K562 (cell line): ENCODE data around the gene EMILIN1. TPM values are rescaled to one million over a fixed set of nuclear protein-coding genes. Genes with fewer than 3 reads are reported as not detected.

Experiments
- CSDE1 ChIP-seq, 2 experiments: fragments of 450-650 bp; IDR thresholded peaks; 2 replicates each; pipeline ENCODE4 v1.6.1; 2016; ENCODE audit warnings: mild to moderate bottlenecking in 1 of 2
- KDM5B ChIP-seq: fragments of 200-600 bp; sonication (generic); IDR thresholded peaks from 2 replicates; pipeline ENCODE4 v1.6.1; 2012; ENCODE audit warnings: low read depth, mild to moderate bottlenecking, moderate library complexity, low read length, control low read depth, inconsistent platforms; ENCODE audit not compliant: insufficient replicate concordance
- SIN3A ChIP-seq, 2 experiments: fragments of 150-350 bp in 1 of 2; IDR thresholded peaks; 2 replicates each; pipeline ENCODE4 v1.6.1; 2011 to 2016; ENCODE audit warnings: borderline replicate concordance in 2 of 2, low read depth in 2 of 2, low read length in 2 of 2, mild to moderate bottlenecking in 2 of 2, moderate library complexity in 2 of 2; ENCODE audit not compliant: control insufficient read depth in 1 of 2
- ZNF408 ChIP-seq: fragments of 250-450 bp; sonication (Bioruptor Pico); IDR thresholded peaks from 2 replicates; pipeline ENCODE4 v1.4.0; 2020; ENCODE audit warnings: low read depth, mild to moderate bottlenecking, moderate library complexity
- ZNF79 ChIP-seq: fragments of 250-450 bp; sonication (Bioruptor Pico); IDR thresholded peaks from 2 replicates; pipeline ENCODE4 v1.4.0; 2020; ENCODE audit warnings: low read depth, mild to moderate bottlenecking, moderate library complexity
- polyA plus RNA-seq, 8 experiments: library from polyadenylated mRNA; depleted of rRNA in 4 of 8; stranded (reverse) in 5 of 8; unstranded in 3 of 8; fragments of >200 nt; fragmentation: Nextera tagmentation in 2 of 8; fragmentation: Illumina TruSeq in 1 of 8; extraction: Ambion mirVana in 2 of 8; extraction: Trizol in 1 of 8; gene quantifications; 2 replicates each; pipeline versions ENCODE4 v1.2.1 to v1.2.3, GENCODE V29; 2011 to 2014; ENCODE audit warnings: inconsistent platforms in 1 of 8, missing spikeins in 1 of 8
- total RNA-seq, 7 experiments: library from RNA; depleted of rRNA in 6 of 7; stranded (reverse); fragments of >200 nt in 6 of 7; fragmentation: Illumina TruSeq in 2 of 7; extraction: Trizol in 2 of 7; gene quantifications; 2 replicates each; pipeline versions ENCODE4 v1.2.1 to v1.2.3, GENCODE V29; 2011 to 2021; ENCODE audit warnings: low replicate concordance in 1 of 7
- TF ChIP-seq, protein P1 (sequence below), 2 experiments: fragments of 450-650 bp; IDR thresholded peaks; 2 replicates each; pipeline ENCODE4 v1.6.1; 2016
- TF ChIP-seq, protein P2 (sequence below): sonication (generic); formaldehyde crosslinking; IDR thresholded peaks from 2 replicates; pipeline ENCODE4 v1.8.0; 2022; ENCODE audit warnings: mild to moderate bottlenecking, missing genetic modification reagents
- TF ChIP-seq, protein P3 (sequence below): sonication (generic); formaldehyde crosslinking; IDR thresholded peaks from 2 replicates; pipeline ENCODE4 v1.8.1; 2023; ENCODE audit warnings: mild to moderate bottlenecking, missing genetic modification reagents, moderate library complexity

The EMILIN1 gene
- total and polyA plus RNA-seq, 9 of the 15 experiments (the other 6 are each of a cell fraction or from before 2014, with no cell fraction given) = 0.04 to 2.7 (median 0.54) TPM; not detected in 2

DNA sequence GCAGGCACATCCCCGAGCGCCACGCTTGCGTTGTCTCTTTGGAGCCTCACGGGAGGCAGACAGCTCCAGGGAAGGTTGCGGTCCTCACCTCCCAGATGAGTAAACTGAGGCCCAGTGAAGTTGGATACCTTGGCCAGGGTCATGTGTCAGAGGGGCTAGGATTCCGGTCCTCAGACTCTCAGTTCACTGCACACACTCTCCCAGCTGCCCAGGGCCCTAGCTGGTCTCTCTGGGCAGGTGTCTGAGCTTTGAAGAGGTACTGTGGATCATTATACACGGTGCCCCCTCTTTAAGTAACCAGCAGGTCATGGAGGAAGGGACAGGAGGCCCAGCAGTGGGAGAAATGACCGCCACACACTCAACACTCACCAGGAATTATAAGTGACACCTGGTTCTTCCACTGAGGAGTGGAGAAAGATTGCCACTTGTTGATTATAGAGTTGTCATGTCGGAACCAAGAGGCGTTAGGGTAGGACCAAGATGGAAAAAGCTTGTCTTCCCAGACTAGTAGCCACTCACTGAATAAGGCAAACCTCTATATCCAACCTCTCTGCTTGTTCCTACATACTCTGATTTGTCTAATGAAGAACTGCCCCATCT is 45.1 kb upstream of the EMILIN1 start (continued):
- TF ChIP-seq SIN3A (IDR thresholded peaks at IDR 0.05; ENCODE audit: borderline replicate concordance in 2 of 2, control insufficient read depth in 1 of 2, low read depth in 2 of 2, low read length in 2 of 2) = 0 out of 4 replicates have a peak, but pooled peaks of 1 of the 2 experiments have one; percentile 23
- no peak for TF ChIP-seq KDM5B
- TF ChIP-seq CSDE1 (IDR thresholded peaks at IDR 0.05) = no peak
- TF ChIP-seq, protein P1, sequence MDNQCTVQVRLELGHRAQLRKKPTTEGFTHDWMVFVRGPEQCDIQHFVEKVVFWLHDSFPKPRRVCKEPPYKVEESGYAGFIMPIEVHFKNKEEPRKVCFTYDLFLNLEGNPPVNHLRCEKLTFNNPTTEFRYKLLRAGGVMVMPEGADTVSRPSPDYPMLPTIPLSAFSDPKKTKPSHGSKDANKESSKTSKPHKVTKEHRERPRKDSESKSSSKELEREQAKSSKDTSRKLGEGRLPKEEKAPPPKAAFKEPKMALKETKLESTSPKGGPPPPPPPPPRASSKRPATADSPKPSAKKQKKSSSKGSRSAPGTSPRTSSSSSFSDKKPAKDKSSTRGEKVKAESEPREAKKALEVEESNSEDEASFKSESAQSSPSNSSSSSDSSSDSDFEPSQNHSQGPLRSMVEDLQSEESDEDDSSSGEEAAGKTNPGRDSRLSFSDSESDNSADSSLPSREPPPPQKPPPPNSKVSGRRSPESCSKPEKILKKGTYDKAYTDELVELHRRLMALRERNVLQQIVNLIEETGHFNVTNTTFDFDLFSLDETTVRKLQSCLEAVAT (IDR thresholded peaks at IDR 0.05) = no peak
- TF ChIP-seq, protein P2, sequence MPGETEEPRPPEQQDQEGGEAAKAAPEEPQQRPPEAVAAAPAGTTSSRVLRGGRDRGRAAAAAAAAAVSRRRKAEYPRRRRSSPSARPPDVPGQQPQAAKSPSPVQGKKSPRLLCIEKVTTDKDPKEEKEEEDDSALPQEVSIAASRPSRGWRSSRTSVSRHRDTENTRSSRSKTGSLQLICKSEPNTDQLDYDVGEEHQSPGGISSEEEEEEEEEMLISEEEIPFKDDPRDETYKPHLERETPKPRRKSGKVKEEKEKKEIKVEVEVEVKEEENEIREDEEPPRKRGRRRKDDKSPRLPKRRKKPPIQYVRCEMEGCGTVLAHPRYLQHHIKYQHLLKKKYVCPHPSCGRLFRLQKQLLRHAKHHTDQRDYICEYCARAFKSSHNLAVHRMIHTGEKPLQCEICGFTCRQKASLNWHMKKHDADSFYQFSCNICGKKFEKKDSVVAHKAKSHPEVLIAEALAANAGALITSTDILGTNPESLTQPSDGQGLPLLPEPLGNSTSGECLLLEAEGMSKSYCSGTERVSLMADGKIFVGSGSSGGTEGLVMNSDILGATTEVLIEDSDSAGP (CRISPR knock-in tag) = no peak
- TF ChIP-seq ZNF79 (CRISPR knock-in tag) = no peak
- TF ChIP-seq, protein P3, sequence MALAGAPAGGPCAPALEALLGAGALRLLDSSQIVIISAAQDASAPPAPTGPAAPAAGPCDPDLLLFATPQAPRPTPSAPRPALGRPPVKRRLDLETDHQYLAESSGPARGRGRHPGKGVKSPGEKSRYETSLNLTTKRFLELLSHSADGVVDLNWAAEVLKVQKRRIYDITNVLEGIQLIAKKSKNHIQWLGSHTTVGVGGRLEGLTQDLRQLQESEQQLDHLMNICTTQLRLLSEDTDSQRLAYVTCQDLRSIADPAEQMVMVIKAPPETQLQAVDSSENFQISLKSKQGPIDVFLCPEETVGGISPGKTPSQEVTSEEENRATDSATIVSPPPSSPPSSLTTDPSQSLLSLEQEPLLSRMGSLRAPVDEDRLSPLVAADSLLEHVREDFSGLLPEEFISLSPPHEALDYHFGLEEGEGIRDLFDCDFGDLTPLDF (CRISPR knock-in tag) = no peak
- no peak for TF ChIP-seq ZNF408
